ENCODE data around the gene POLE2.

The POLE2 gene

GRCh38 chr14:49615776-49616175 lies 72.2 kb downstream of the POLE2 start:
- WGBS, 2 experiments (ENCODE audit: insufficient coverage in 2 of 2), result 94 to 100% methylated on average over 3 to 4 of the region's 6 CpGs
- no peaks in the 10 kb centered on the region for H3K4me1 ChIP-seq (ENCODE audit: control insufficient read depth, insufficient read depth, low read length, poor library complexity, severe bottlenecking)
- no peak overlapping the region for H3K4me3 ChIP-seq (ENCODE audit: extremely low read depth, insufficient read depth, low read length, poor library complexity, severe bottlenecking)
- H3K9me3 ChIP-seq (ENCODE audit: control insufficient read depth, low read length), result no peaks in the 10 kb centered on the region
- H3K36me3 ChIP-seq (ENCODE audit: control insufficient read depth, insufficient read depth, low read length), result peaks cover 43% of the 10 kb centered on the region
- no peak overlapping the region for H3K27ac ChIP-seq (ENCODE audit: low read depth, low read length, severe bottlenecking)

- Histone ChIP-seq H3K4me1 (ENCODE audit: control insufficient read depth, insufficient read depth, low read length, poor library complexity, severe bottlenecking) (no peaks in the 10 kb centered on the region), H3K9me3 (ENCODE audit: control insufficient read depth, low read length) (no peaks in the 10 kb centered on the region), H3K27ac (ENCODE audit: low read depth, low read length, severe bottlenecking) (no peak overlapping the region), H3K4me3 (ENCODE audit: extremely low read depth, insufficient read depth, low read length, poor library complexity, severe bottlenecking) (no peak overlapping the region), H3K36me3 (ENCODE audit: control insufficient read depth, insufficient read depth, low read length) (peaks cover 49% of the 10 kb centered on the region)
- no CpG with 5 or more reads among the region's 2 CpGs for WGBS, 2 experiments (ENCODE audit: insufficient coverage in 2 of 2)
Measured at GRCh38 chr14:49614196-49614595, 73.8 kb downstream of the POLE2 start.

- Histone ChIP-seq H3K27ac (ENCODE audit: low read depth, low read length, severe bottlenecking) (no peak overlapping the region), H3K36me3 (ENCODE audit: control insufficient read depth, insufficient read depth, low read length) (peaks cover 47% of the 10 kb centered on the region), H3K4me1 (ENCODE audit: control insufficient read depth, insufficient read depth, low read length, poor library complexity, severe bottlenecking) (peaks cover 5% of the 10 kb centered on the region), H3K4me3 (ENCODE audit: extremely low read depth, insufficient read depth, low read length, poor library complexity, severe bottlenecking) (no peak overlapping the region), H3K9me3 (ENCODE audit: control insufficient read depth, low read length) (no peaks in the 10 kb centered on the region)
- WGBS, 2 experiments (ENCODE audit: insufficient coverage in 2 of 2), result 93% methylated on average over 7 to 8 of the region's 8 CpGs
Measured at GRCh38 chr14:49612671-49613070, 75.3 kb downstream of the POLE2 start.

DNA sequence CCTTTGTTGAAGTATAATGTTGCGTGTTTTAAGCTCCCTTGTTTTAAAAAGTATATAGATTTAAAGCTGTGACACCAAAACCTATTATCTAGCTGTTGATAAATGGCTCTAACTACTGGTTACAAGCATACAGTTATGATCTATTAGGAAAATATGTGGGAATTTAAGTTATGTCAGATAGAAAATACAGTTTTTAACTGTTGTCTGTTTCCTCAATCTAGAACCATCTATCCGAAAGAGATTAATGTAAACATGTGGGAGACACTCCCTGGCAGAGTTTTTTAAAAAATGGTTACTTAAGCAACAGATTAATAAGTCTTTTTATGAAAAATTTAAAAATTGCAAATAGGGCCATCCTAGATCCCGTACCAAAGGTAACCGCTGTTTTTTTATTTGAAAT lies 75.8 kb downstream of the POLE2 start:
- Histone ChIP-seq H3K4me1 (ENCODE audit: control insufficient read depth, insufficient read depth, low read length, poor library complexity, severe bottlenecking) (peaks cover 5% of the 10 kb centered on the region), H3K9me3 (ENCODE audit: control insufficient read depth, low read length) (no peaks in the 10 kb centered on the region), H3K36me3 (ENCODE audit: control insufficient read depth, insufficient read depth, low read length) (peaks cover 47% of the 10 kb centered on the region), H3K4me3 (ENCODE audit: extremely low read depth, insufficient read depth, low read length, poor library complexity, severe bottlenecking) (no peak overlapping the region), H3K27ac (ENCODE audit: low read depth, low read length, severe bottlenecking) (no peak overlapping the region)
- 100% methylated on average over 1 to 2 of the region's 4 CpGs for WGBS, 2 experiments (ENCODE audit: insufficient coverage in 2 of 2)

- 81 to 90% methylated on average over 4 to 6 of the region's 6 CpGs for WGBS, 2 experiments (ENCODE audit: insufficient coverage in 2 of 2)
Measured at GRCh38 chr14:49607583-49607982, 80.4 kb downstream of the POLE2 start.

DNA sequence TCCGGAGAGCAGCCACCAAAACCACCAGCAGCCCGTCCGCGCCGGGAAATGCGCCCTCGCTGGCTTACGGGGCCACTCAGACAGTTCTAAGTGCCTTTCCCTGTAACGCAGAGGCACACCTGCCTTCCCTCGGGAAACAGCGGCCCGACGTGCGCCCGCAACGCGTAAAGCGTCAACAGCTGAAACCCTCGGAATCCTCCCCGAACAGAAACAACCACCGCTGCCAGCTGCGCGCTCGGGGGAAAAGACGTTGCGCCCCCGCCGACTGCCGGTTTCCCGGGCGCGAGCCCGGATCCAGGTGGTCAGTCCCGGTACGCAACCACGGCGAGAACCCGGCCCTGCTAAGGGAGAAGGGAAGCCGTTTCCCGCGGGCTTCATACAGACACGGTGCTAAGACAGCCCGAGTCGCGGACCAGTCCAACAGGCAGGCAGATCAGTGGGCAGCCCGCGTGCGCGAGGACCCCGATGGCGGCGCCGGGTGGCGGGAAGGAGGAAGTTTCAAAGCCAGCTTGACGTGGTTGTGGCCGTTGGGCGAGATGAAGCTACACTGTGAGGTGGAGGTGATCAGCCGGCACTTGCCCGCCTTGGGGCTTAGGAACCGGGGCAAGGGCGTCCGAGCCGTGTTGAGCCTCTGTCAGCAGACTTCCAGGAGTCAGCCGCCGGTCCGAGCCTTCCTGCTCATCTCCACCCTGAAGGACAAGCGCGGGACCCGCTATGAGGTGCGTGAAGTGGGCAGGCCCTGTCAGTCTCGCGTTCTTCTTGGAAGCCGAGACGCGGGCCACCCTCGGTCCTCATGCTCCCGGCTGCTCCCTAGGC lies 89.3 kb downstream of the POLE2 start, which contains the start of gene LRR1:
TSS of gene LRR1 (plus strand) at position 456 of the 816 bp plus-strand sequence. CDS start at position 537, 81 bp downstream.
- peak within 1 kb of the TSS; percentile 89 for H3K27ac ChIP-seq (ENCODE audit: low read depth, low read length, severe bottlenecking)

More at GRCh38 chr14:49607583-49607982, 80.4 kb downstream of the POLE2 start:
- Histone ChIP-seq H3K4me3 (ENCODE audit: extremely low read depth, insufficient read depth, low read length, poor library complexity, severe bottlenecking) (no peak overlapping the region), H3K4me1 (ENCODE audit: control insufficient read depth, insufficient read depth, low read length, poor library complexity, severe bottlenecking) (peaks cover 5% of the 10 kb centered on the region), H3K27ac (ENCODE audit: low read depth, low read length, severe bottlenecking) (no peak overlapping the region), H3K36me3 (ENCODE audit: control insufficient read depth, insufficient read depth, low read length) (peaks cover 64% of the 10 kb centered on the region), H3K9me3 (ENCODE audit: control insufficient read depth, low read length) (no peaks in the 10 kb centered on the region)

GRCh38 chr14:49598189-49598484 lies 89.9 kb downstream of the POLE2 start:
- Histone ChIP-seq H3K27ac (ENCODE audit: low read depth, low read length, severe bottlenecking) (peak overlapping the region; percentile 89), H3K4me3 (ENCODE audit: extremely low read depth, insufficient read depth, low read length, poor library complexity, severe bottlenecking) (peak overlapping the region; percentile 88), H3K36me3 (ENCODE audit: control insufficient read depth, insufficient read depth, low read length) (peaks cover 17% of the 10 kb centered on the region), H3K9me3 (ENCODE audit: control insufficient read depth, low read length) (no peaks in the 10 kb centered on the region), H3K4me1 (ENCODE audit: control insufficient read depth, insufficient read depth, low read length, poor library complexity, severe bottlenecking) (peaks cover 4% of the 10 kb centered on the region)
- WGBS, 2 experiments (ENCODE audit: insufficient coverage in 2 of 2), result 0 to 1% methylated on average over 9 to 14 of the region's 15 CpGs

More for the DNA sequence above, 89.3 kb downstream of the POLE2 start, which contains the start of gene LRR1:
- WGBS, 2 experiments (ENCODE audit: insufficient coverage in 2 of 2), result 0% methylated on average over 48 to 75 of the region's 77 CpGs
- peak within 1 kb of the TSS; percentile 88 for H3K4me3 ChIP-seq (ENCODE audit: extremely low read depth, insufficient read depth, low read length, poor library complexity, severe bottlenecking)
- peaks cover 4% of the 10 kb centered on the region for H3K4me1 ChIP-seq (ENCODE audit: control insufficient read depth, insufficient read depth, low read length, poor library complexity, severe bottlenecking)
- no peaks in the 10 kb centered on the region for H3K9me3 ChIP-seq (ENCODE audit: control insufficient read depth, low read length)
- H3K36me3 ChIP-seq (ENCODE audit: control insufficient read depth, insufficient read depth, low read length), result peaks cover 22% of the 10 kb centered on the region

- H3K27ac ChIP-seq (ENCODE audit: low read depth, low read length, severe bottlenecking), result peak overlapping the region; percentile 12
- 85 to 100% methylated on average over 2 to 3 of the region's 4 CpGs for WGBS, 2 experiments (ENCODE audit: insufficient coverage in 2 of 2)
- H3K36me3 ChIP-seq (ENCODE audit: control insufficient read depth, insufficient read depth, low read length), result no peaks in the 10 kb centered on the region
- H3K4me3 ChIP-seq (ENCODE audit: extremely low read depth, insufficient read depth, low read length, poor library complexity, severe bottlenecking), result no peak overlapping the region
- peaks cover 4% of the 10 kb centered on the region for H3K4me1 ChIP-seq (ENCODE audit: control insufficient read depth, insufficient read depth, low read length, poor library complexity, severe bottlenecking)
- H3K9me3 ChIP-seq (ENCODE audit: control insufficient read depth, low read length), result no peaks in the 10 kb centered on the region
Measured at GRCh38 chr14:49594347-49595091, 93.5 kb downstream of the POLE2 start.

All from mesodermal cell (in vitro differentiated cells).